HepG2 (cell line): ENCODE results near the gene PSMD3. TPM values are rescaled to one million over a fixed set of nuclear protein-coding genes. Genes with fewer than 3 reads are reported as not detected.

ENCODE experiments used
- ATAC-seq: fragments of 200-7000 bp; cut with Tn5 transposase; 3 replicates; pipeline ENCODE4 v1.9.1; 2020; ENCODE audit warnings: mild to moderate bottlenecking, moderate library complexity
- BruUV-seq: library from RNA; stranded (reverse); fragments of 400-500 nt; replicated peaks from 2 replicates; lab custom pipeline; 2021; lab: Mats Ljungman, UMichigan
- CTCF ChIA-PET: fragments of 300-600 bp; formaldehyde crosslinking; extraction: SDS; loops from one replicate; lab custom pipeline; 2021; ENCODE audit warnings: low total read pairs, inconsistent platforms, low intra/inter-chr PET ratio; lab: Yijun Ruan, JAX
- POLR2A ChIA-PET: fragments of 350-600 bp; sonication (Branson Sonifier 250); formaldehyde crosslinking; loops from one replicate; lab custom pipeline; 2020; ENCODE audit warnings: antibody characterized with exemption, inconsistent platforms; lab: Yijun Ruan, JAX
- DNase-seq: peaks from one replicate; pipeline ENCODE4 v3.0.0-alpha.2; 2015; ENCODE audit warnings: low spot score
- FAIRE-seq: peaks from 3 replicates; lab custom pipeline; 2011; peaks lifted over from hg19 to GRCh38; lab: Jason Lieb, UNC
- H2AFZ ChIP-seq: one replicate; pipeline ENCODE4 v1.6.1; 2011; ENCODE audit warnings: low read length, inconsistent platforms
- H3K27ac ChIP-seq: fragments of 300-600 bp; 3 replicates; pipeline ENCODE4 v1.8.0; 2011; ENCODE audit warnings: mixed run types, mild to moderate bottlenecking, mixed read lengths, low read length, inconsistent platforms; ENCODE audit not compliant: insufficient read depth; ENCODE audit errors: extremely low read length
- H3K27me3 ChIP-seq, 2 experiments: fragments of 200-600 bp in 1 of 2; 2 replicates in 1 of 2; 3 replicates in 1 of 2; pipeline versions ENCODE4 v1.6.0 to v1.8.0; 2011; ENCODE audit warnings: low read length in 2 of 2, mild to moderate bottlenecking in 2 of 2, moderate library complexity in 2 of 2, inconsistent platforms in 1 of 2; ENCODE audit not compliant: insufficient read depth in 2 of 2, control insufficient read depth in 1 of 2
- H3K36me3 ChIP-seq, 2 experiments: fragments of 200-600 bp in 1 of 2; replicated peaks in 1 of 2; 2 replicates in 1 of 2; 3 replicates in 1 of 2; pipeline versions ENCODE4 v1.5.1 to v1.8.0; 2011; ENCODE audit warnings: low read length in 2 of 2, inconsistent platforms in 1 of 2; ENCODE audit not compliant: insufficient read depth in 2 of 2, control insufficient read depth in 1 of 2
- H3K4me1 ChIP-seq: 2 replicates; pipeline ENCODE4 v1.5.1; 2012; ENCODE audit warnings: low read length, inconsistent platforms; ENCODE audit not compliant: insufficient read depth
- H3K4me2 ChIP-seq: 2 replicates; pipeline ENCODE4 v1.6.0; 2011; ENCODE audit warnings: low read depth, low read length, inconsistent platforms
- H3K4me3 ChIP-seq, 3 experiments: fragments of 200-600 bp in 1 of 3; sonication (generic), shearing (Covaris generic) in 1 of 3; replicated peaks in 1 of 3; 2 replicates each; pipeline ENCODE4 v1.5.1; 2011 to 2016; ENCODE audit warnings: low read length in 3 of 3, inconsistent platforms in 2 of 3, low read depth in 2 of 3, mild to moderate bottlenecking in 2 of 3, control low read depth in 1 of 3, mixed read lengths in 1 of 3; ENCODE audit not compliant: insufficient read depth in 1 of 3
- H3K79me2 ChIP-seq: one replicate; pipeline ENCODE4 v1.6.1; 2011; ENCODE audit warnings: low read length, inconsistent platforms; ENCODE audit not compliant: insufficient read depth
- H3K9ac ChIP-seq: 2 replicates; pipeline ENCODE4 v1.6.0; 2011; ENCODE audit warnings: mild to moderate bottlenecking, low read depth, low read length, inconsistent platforms; ENCODE audit not compliant: insufficient read depth
- H3K9me3 ChIP-seq: 2 replicates; pipeline ENCODE4 v1.5.1; 2012; ENCODE audit warnings: mild to moderate bottlenecking, low read length
- H4K20me1 ChIP-seq: 2 replicates; pipeline ENCODE4 v1.6.0; 2011; ENCODE audit warnings: inconsistent platforms, mild to moderate bottlenecking, low read length, moderate library complexity; ENCODE audit not compliant: insufficient read depth
- ELF3 ChIP-seq: IDR thresholded peaks from 2 replicates; pipeline ENCODE4 v1.6.1; 2016; ENCODE audit warnings: missing genetic modification reagents, missing compliant biosample characterization
- JUNB ChIP-seq: sonication (generic); formaldehyde crosslinking; IDR thresholded peaks from 2 replicates; pipeline ENCODE4 v1.8.0; 2022; ENCODE audit warnings: missing genetic modification reagents, mild to moderate bottlenecking, borderline replicate concordance
- SAP130 ChIP-seq: IDR thresholded peaks from 2 replicates; pipeline ENCODE4 v1.6.1; 2016; ENCODE audit warnings: low read depth
- ZNF724P ChIP-seq: sonication (generic); formaldehyde crosslinking; IDR thresholded peaks from 2 replicates; pipeline ENCODE4 v1.8.0; 2022; ENCODE audit warnings: missing genetic modification reagents, borderline replicate concordance
- WGBS: methylation state at CpG from one replicate; pipeline ENCODE4 v1.1.6; 2017; ENCODE audit warnings: low lambda C conversion rate; 5-methylcytosine and 5-hydroxymethylcytosine counted together
- in situ Hi-C: cut with HindIII; loops from 2 replicates; pipeline ENCODE4 v1.10.0; 2017; ENCODE audit warnings: low pct_unique_long_range_greater_than_20kb; ENCODE audit not compliant: extremely low pct_ligation_motif_present
- intact Hi-C: fragments of 100-400 bp; cut with micrococcal nuclease; formaldehyde crosslinking; loops from one replicate; pipeline ENCODE4 v1.10.0; 2022; ENCODE audit not compliant: unreplicated experiment
- polyA plus RNA-seq, 8 experiments: library from polyadenylated mRNA; depleted of rRNA in 3 of 8; stranded (reverse) in 7 of 8; unstranded in 1 of 8; fragments of >200 nt; fragmentation: Illumina TruSeq in 4 of 8; extraction: Trizol in 4 of 8; gene quantifications; 2 replicates each; pipeline versions ENCODE4 v1.2.1 to v1.2.3, GENCODE V29; 2011 to 2016; ENCODE audit warnings: low read depth in 4 of 8, missing spikeins in 1 of 8, mixed read lengths in 1 of 8; ENCODE audit not compliant: insufficient read depth in 1 of 8
- total RNA-seq, 5 experiments: library from RNA; depleted of rRNA; stranded (reverse); fragments of >200 nt; fragmentation: Illumina TruSeq; extraction: Trizol; gene quantifications; 2 replicates each; pipeline ENCODE4 v1.2.3, GENCODE V29; 2016; ENCODE audit warnings: low read depth in 1 of 5
- TF ChIP-seq, protein P1 (sequence below): sonication (generic); formaldehyde crosslinking; IDR thresholded peaks from 2 replicates; pipeline ENCODE4 v1.5.1; 2020; ENCODE audit warnings: mild to moderate bottlenecking, moderate library complexity, missing genetic modification reagents
- TF ChIP-seq, protein P2 (sequence below): sonication (generic); formaldehyde crosslinking; IDR thresholded peaks from 2 replicates; pipeline ENCODE4 v1.8.0; 2022; ENCODE audit warnings: mild to moderate bottlenecking, missing genetic modification reagents

PSMD3 gene
- total and polyA plus RNA-seq, 2 of the 13 experiments (the other 11 are each of a cell fraction or from before 2014, with no cell fraction given): 97.4 to 146 TPM

DNA sequence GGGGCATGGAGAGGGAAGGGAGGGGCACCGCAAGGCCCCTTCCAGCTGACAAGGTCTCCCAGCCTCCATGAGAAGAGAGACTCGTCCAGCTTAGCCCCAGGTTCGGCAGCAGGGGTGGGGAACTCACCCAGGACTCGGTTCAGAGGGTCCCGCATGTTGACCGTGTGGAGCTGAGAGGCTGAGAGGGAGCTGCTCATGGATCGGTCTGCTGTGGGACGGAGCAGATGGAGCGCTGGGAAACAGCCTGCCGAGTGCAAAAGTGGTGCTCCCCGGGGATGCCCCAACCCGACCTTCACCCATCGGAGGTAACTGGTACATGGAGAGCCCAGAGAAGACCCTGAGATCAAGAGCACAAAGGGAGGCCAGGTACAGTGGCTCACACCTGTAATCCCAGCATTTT, 39.5 kb downstream of the PSMD3 start:
- Histone ChIP-seq H3K4me2 (no peak overlapping the region), H3K4me3 (no peak overlapping the region), H3K27ac (no peak overlapping the region), H3K9me3 (no peaks in the 10 kb centered on the region), H3K79me2 (no peaks in the 10 kb centered on the region), H3K9ac (no peak overlapping the region), H3K27me3 (no peaks in the 10 kb centered on the region), H2AFZ (no peak overlapping the region), H3K36me3 (peaks cover 30 to 45% of the 10 kb centered on the region in 2 experiments; a peak in 4 of 5 replicates), H4K20me1 (no peaks in the 10 kb centered on the region), H3K4me1 (peaks cover 14% of the 10 kb centered on the region)
- FAIRE-seq: no peak
- no peak for DNase-seq
- WGBS: 96% methylated on average over 13 of the region's 13 CpGs
- ATAC-seq: no peak
- no peak for TF ChIP-seq ELF3 (CRISPR knock-in tag)
- no peak for TF ChIP-seq ZNF724P (CRISPR knock-in tag)
- no peak for TF ChIP-seq JUNB (CRISPR knock-in tag)
- TF ChIP-seq SAP130: no peak
- TF ChIP-seq, protein P1, sequence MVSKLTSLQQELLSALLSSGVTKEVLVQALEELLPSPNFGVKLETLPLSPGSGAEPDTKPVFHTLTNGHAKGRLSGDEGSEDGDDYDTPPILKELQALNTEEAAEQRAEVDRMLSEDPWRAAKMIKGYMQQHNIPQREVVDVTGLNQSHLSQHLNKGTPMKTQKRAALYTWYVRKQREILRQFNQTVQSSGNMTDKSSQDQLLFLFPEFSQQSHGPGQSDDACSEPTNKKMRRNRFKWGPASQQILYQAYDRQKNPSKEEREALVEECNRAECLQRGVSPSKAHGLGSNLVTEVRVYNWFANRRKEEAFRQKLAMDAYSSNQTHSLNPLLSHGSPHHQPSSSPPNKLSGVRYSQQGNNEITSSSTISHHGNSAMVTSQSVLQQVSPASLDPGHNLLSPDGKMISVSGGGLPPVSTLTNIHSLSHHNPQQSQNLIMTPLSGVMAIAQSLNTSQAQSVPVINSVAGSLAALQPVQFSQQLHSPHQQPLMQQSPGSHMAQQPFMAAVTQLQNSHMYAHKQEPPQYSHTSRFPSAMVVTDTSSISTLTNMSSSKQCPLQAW (CRISPR knock-in tag): no peak
- TF ChIP-seq, protein P2, sequence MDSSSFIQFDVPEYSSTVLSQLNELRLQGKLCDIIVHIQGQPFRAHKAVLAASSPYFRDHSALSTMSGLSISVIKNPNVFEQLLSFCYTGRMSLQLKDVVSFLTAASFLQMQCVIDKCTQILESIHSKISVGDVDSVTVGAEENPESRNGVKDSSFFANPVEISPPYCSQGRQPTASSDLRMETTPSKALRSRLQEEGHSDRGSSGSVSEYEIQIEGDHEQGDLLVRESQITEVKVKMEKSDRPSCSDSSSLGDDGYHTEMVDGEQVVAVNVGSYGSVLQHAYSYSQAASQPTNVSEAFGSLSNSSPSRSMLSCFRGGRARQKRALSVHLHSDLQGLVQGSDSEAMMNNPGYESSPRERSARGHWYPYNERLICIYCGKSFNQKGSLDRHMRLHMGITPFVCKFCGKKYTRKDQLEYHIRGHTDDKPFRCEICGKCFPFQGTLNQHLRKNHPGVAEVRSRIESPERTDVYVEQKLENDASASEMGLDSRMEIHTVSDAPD (CRISPR knock-in tag): no peak
- CTCF ChIA-PET: no interaction called here
- no TSS peak for BruUV-seq
- POLR2A ChIA-PET: no interaction called here
- in situ Hi-C loops: no loop called here
- intact Hi-C loops: no loop called here
